ENCODE results near the gene ANKRD35.

Gene ANKRD35

DNA sequence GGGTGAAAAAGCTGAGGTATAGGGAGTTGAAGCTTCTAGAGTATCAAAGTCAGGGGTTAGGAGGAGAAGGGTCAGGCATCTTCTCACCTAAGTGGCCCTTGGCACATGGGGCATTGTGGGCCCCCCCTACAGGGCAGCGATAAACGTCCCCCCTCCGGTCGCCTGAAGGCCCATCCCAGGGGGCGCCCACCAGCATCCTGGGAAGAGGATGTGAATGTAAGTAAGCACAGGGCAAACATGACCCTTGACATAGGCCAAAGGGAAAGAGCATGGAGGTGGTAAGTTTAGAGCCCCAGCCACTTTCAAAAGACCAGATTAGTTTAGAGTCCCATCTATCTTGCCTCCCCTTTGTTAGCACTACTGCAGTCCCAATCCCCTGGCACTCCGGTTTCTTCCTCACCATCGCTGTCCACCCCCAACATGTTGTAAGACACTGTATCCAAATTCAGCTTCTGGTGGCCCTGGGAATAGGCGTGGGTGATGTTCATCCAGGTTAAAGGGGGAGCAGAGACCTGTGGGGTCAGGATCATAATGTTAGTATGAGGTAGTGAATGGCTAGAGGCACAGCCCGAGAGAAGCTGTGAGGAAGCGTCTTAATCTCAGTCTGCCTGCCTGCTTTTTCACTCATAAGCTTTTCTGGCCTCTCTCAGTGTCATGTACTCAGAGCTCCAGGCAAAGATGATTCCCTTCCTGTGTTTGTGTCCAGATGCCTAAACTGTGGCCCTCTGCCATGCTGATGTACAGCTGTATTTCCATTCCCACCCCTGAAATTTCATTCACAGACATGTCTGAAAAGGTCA is 21.5 kb upstream of the ANKRD35 start:
- H3K4me3 ChIP-seq (replicated peaks in 1 of 2; ENCODE audit: low read depth in 2 of 2, low read length in 2 of 2) = no peak overlapping the region
- DNase-seq (ENCODE audit: low read depth in 2 of 2) = peak; percentile 59 to 61
- TF ChIP-seq, protein P1, sequence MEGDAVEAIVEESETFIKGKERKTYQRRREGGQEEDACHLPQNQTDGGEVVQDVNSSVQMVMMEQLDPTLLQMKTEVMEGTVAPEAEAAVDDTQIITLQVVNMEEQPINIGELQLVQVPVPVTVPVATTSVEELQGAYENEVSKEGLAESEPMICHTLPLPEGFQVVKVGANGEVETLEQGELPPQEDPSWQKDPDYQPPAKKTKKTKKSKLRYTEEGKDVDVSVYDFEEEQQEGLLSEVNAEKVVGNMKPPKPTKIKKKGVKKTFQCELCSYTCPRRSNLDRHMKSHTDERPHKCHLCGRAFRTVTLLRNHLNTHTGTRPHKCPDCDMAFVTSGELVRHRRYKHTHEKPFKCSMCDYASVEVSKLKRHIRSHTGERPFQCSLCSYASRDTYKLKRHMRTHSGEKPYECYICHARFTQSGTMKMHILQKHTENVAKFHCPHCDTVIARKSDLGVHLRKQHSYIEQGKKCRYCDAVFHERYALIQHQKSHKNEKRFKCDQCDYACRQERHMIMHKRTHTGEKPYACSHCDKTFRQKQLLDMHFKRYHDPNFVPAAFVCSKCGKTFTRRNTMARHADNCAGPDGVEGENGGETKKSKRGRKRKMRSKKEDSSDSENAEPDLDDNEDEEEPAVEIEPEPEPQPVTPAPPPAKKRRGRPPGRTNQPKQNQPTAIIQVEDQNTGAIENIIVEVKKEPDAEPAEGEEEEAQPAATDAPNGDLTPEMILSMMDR (IDR thresholded peaks at IDR 0.05; ENCODE audit: low read depth, low read length) = no peak

DNA sequence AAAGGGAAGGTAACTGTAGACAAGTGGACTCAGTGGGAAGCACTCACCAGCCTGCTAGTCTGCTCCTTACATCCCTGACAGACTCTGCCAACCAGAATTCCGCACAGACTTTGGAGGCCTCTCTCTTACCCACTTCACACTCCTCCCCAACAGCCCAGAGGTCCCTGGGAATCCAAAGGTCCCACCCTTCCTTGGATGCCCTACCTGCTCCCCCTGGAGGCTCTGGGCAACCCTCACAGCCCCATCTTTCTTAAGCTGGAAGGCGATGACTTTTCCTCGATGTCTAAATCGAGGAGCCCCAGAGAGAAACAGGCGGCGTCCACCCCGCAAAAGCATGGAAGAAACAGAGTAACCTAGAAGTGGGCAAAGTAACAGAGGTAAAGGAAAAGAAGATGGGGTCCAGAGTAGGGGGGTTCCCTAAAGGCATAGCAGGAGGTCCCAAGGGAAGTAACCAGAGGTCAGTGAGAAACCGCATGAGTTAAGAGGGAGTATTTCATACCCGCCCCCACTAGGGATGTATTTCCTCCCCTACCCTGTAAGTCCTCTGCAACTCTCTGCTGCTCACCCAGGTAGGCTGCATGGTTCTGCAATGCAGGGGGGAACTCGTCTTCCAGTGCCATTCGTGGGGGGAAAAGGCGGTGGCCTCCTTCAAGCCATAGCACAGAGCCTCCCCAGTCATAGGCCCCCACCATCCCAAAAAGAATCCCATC is 15.8 kb upstream of the ANKRD35 start:
- TF ChIP-seq, protein P1 (IDR thresholded peaks at IDR 0.05; ENCODE audit: low read depth, low read length) = no peak
- DNase-seq (ENCODE audit: low read depth in 2 of 2) = no peak

DNA sequence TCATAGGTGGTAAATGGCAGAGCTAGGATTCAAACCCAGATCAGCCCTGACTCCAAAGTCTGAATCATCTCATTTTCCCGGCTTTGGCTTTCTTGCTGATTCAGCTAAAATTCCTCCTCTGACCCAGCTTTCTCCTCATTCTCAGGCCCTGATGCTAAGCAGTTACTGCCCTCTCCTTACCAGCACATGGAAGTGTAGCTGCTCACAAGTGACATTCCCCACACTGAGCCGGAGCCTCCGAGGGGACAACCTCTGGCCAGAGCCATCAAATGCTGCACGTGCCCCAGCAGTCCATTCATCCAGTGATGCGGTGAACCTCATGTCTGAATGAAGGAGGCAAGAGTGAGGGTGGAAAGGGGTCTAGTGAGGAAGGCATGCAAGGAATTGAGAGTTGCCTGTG is 13.1 kb upstream of the ANKRD35 start:
- TF ChIP-seq, protein P1 (IDR thresholded peaks at IDR 0.05; ENCODE audit: low read depth, low read length) = no peak
- no peak for DNase-seq (ENCODE audit: low read depth in 2 of 2)
- no peak overlapping the region for H3K4me3 ChIP-seq (replicated peaks in 1 of 2; ENCODE audit: low read depth in 2 of 2, low read length in 2 of 2)

More for the DNA sequence above, 15.8 kb upstream of the ANKRD35 start:
- H3K4me3 ChIP-seq (replicated peaks in 1 of 2; ENCODE audit: low read depth in 2 of 2, low read length in 2 of 2) = no peak overlapping the region

DNA sequence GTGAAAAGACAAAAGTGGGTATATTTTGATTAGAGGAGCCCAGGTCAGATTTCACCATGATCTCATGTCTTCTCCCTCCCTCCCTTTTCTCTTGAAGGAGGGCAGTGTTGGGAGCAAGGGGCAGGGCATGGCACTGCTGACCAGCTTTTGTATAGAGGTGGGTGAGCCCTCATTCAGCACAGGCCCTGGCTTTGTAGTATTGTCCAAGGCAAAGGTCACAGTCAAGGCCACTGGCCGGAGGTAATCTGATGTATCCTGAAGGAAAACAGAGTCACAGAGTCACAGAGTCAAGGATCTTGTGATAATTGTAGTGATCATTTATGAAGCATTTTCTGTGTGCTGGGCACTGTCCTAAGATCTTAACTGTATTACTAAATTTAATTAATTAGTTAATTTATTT is 12.3 kb upstream of the ANKRD35 start:
- no peak overlapping the region for H3K4me3 ChIP-seq (replicated peaks in 1 of 2; ENCODE audit: low read depth in 2 of 2, low read length in 2 of 2)
- TF ChIP-seq, protein P1 (IDR thresholded peaks at IDR 0.05; ENCODE audit: low read depth, low read length) = no peak
- DNase-seq (ENCODE audit: low read depth in 2 of 2) = no peak

DNA sequence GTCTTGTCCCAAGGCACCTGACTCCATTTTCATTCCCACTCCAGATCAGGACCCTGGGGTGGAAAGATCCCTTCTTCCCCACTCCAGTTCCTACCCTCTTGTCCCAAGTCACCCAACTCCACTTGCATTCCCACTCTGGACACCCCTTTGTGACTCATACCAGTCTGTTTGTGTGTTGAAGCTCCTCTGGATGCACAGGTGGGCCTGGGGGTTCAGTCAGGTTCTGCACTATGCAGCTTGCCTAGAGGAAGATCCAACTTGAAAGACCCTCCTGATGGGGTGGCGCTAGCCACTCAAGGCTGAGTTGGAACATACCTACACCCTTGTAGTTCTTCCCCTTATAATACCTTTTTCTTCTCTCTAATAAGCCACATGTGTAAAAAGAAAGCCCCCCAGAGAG is 9.8 kb upstream of the ANKRD35 start:
- no peak for DNase-seq (ENCODE audit: low read depth in 2 of 2)
- TF ChIP-seq, protein P1 (IDR thresholded peaks at IDR 0.05; ENCODE audit: low read depth, low read length) = no peak

DNA sequence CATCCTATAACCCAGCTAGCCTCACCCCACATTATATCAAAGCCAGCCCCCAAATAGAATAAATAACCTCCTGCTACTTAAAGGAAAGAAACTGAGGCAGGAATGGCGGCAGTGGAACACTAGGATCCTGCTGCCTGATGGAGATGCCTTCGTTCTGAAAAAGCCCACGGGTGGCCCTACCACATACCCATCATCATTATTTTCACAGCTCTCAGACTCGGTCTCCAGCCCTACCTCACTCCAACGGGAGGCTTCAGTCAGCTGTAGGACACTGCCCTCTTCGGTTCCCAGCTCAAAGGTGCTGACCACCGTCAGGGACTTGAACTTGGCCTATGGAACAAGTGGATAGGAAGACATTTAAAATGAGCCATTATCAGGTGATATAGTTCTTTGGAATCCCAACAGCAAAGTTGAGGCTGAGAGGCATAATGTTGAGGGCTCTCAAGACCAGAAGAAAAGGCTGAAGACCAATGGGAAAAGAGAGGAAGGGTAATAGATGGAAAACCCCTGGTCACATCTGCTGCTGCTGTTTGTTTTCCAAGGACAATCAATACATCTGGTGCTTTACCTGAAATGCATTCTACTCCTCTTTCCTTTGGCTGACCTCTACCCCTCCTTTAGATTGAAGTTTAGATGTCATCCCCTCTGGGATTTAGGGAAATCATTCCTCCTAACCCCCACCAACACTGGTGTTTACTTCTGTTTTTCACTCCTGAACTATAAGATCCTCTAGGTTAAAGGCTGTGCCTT is 7.8 kb upstream of the ANKRD35 start:
- TF ChIP-seq, protein P1 (IDR thresholded peaks at IDR 0.05; ENCODE audit: low read depth, low read length) = no peak
- no peak overlapping the region for H3K4me3 ChIP-seq (replicated peaks in 1 of 2; ENCODE audit: low read depth in 2 of 2, low read length in 2 of 2)
- DNase-seq (ENCODE audit: low read depth in 2 of 2) = no peak

More for the DNA sequence above, 9.8 kb upstream of the ANKRD35 start:
- H3K4me3 ChIP-seq (replicated peaks in 1 of 2; ENCODE audit: low read depth in 2 of 2, low read length in 2 of 2) = no peak overlapping the region

Measured in cardiac fibroblast (primary cell).